Measurements from ENCODE around the gene SLC25A13. TPM values are rescaled to one million over a fixed set of nuclear protein-coding genes. Genes with fewer than 3 reads are reported as not detected.

Gene SLC25A13
- total RNA-seq, 1 donor from 2014 or later = 21.0 TPM

DNA sequence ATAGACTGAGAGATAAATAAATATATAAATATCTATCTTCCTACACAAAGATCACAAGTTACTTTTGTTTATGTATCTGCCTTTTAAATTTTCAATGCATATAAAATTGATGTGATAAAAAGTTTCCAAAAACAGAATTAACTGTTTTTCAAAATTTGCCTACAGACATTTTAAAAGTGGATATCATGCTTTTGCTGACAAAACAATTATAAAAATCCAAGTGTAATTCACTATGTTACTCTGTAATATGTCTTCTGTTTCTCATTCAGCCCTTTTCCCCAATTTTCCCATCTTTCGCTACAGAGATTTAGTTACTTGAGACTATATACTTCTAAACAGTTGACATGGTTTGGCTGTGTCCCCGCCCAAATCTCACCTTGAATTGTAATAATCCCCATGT lies 37.7 kb downstream of the SLC25A13 start:
- H3K27me3 Mint-ChIP-seq (ENCODE audit: insufficient read depth) = no peaks in the 10 kb centered on the region
- H3K9me3 Mint-ChIP-seq = peaks cover 8% of the 10 kb centered on the region
- no peak for DNase-seq (ENCODE audit: low spot score)
- H3K27ac Mint-ChIP-seq = peak overlapping the region; percentile 10
- intact Hi-C loops (cut with micrococcal nuclease) = loop anchor here (10.0 kb wide), 2 partner anchors 209 to 831 kb away; partner anchors contain the start of gene SDHAF3
- peaks cover 43% of the 10 kb centered on the region for H3K4me1 Mint-ChIP-seq (ENCODE audit: low read depth)
- no peak overlapping the region for H3K4me3 Mint-ChIP-seq
- H3K36me3 Mint-ChIP-seq (ENCODE audit: low read depth) = peaks cover 20% of the 10 kb centered on the region

DNA sequence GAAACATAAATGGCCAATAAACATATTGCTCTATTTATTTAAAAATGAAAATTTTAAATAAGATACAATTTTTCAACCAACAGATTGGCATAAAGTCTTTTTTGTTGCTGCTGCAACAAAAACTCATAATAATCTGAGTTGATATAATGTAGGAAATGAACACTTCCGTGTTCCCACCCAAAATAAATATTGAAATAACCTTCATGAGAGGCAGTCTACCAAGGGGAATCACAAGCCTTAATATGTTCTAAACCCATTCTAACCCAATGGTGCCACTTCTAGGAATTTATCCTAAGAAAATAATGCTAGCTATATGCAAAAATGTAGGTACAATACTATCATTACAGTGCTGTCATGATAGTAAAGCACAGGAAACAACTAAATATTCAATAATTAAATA lies 39.1 kb downstream of the SLC25A13 start:
- peaks cover 43% of the 10 kb centered on the region for H3K4me1 Mint-ChIP-seq (ENCODE audit: low read depth)
- H3K27me3 Mint-ChIP-seq (ENCODE audit: insufficient read depth) = no peaks in the 10 kb centered on the region
- no peak for DNase-seq (ENCODE audit: low spot score)
- peaks cover 8% of the 10 kb centered on the region for H3K9me3 Mint-ChIP-seq
- peaks cover 21% of the 10 kb centered on the region for H3K36me3 Mint-ChIP-seq (ENCODE audit: low read depth)
- H3K4me3 Mint-ChIP-seq = no peak overlapping the region
- no peak overlapping the region for H3K27ac Mint-ChIP-seq
- intact Hi-C loops (cut with micrococcal nuclease) = loop anchor here (10.0 kb wide), 2 partner anchors 208 to 832 kb away; partner anchors contain the start of gene SDHAF3

DNA sequence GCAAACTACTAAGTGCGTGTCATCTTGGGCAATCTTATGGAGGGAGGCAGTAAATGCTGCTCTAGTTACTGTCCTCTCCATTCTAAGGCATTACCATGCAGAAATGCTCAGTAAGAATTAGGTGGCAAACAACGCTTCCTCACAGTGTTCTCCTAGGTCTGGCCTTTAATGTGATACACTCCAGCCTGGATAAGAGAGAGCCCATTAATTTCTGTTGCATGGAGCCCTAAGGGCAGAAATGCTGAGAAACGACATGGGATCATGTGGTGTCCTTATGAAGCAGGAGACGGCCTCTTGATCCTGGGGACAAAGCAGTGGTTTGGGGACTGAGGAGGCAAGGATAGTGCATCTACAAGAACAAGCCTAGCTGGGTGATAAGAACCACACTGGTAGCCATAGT lies 44.0 kb downstream of the SLC25A13 start:
- Mint-ChIP-seq H3K4me1 (ENCODE audit: low read depth) (peaks cover 6% of the 10 kb centered on the region), H3K27me3 (ENCODE audit: insufficient read depth) (no peaks in the 10 kb centered on the region), H3K9me3 (peaks cover 6% of the 10 kb centered on the region), H3K36me3 (ENCODE audit: low read depth) (peaks cover 16% of the 10 kb centered on the region), H3K27ac (no peak overlapping the region), H3K4me3 (no peak overlapping the region)
- no peak for DNase-seq (ENCODE audit: low spot score)
- intact Hi-C loops (cut with micrococcal nuclease) = no loop called here

DNA sequence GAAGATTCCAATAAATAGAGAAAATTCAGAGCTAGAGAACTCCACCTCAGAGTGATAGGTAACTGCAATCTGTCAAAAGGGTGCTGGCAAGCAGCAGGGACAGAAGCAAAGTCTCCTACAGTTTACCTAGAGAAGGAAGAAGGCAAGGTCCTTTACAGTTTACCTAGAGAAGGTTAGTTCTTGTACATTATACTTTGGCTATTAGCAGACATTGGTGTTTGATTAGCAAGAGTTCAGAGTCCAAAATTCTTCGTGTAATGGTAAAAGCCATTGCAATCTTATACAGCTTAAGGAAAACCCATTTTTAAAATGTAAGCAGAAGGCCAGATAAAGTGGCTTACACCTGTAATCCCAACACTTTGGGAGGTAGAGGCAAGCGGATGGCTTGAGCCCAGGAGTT lies 45.9 kb downstream of the SLC25A13 start:
- Mint-ChIP-seq H3K9me3 (peaks cover 6% of the 10 kb centered on the region), H3K4me1 (ENCODE audit: low read depth) (peaks cover 6% of the 10 kb centered on the region), H3K27me3 (ENCODE audit: insufficient read depth) (no peaks in the 10 kb centered on the region), H3K4me3 (no peak overlapping the region), H3K27ac (no peak overlapping the region), H3K36me3 (ENCODE audit: low read depth) (peaks cover 14% of the 10 kb centered on the region)
- no peak for DNase-seq (ENCODE audit: low spot score)
- intact Hi-C loops (cut with micrococcal nuclease) = no loop called here

DNA sequence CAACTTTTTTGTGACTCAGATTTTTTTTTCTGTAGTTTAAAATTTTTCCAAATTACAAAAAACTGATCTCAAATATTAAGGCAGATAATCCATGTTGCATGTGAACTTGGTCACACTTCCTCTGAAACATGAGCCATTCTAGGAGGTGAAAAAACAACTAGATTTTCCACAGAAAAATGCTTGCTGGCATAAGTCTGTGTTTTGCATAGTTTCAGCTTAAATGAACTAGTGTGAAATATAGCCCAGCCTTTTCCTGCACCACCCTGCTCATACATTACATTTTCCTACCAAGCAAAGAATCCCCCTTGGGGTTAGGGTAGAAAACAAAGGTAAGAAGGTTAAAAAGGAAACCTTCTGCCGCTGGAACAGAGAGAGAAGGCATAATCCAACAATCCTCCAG lies 48.2 kb downstream of the SLC25A13 start:
- Mint-ChIP-seq H3K27me3 (ENCODE audit: insufficient read depth) (no peaks in the 10 kb centered on the region), H3K36me3 (ENCODE audit: low read depth) (peaks cover 18% of the 10 kb centered on the region), H3K4me3 (no peak overlapping the region), H3K27ac (no peak overlapping the region), H3K4me1 (ENCODE audit: low read depth) (peaks cover 6% of the 10 kb centered on the region), H3K9me3 (peaks cover 10% of the 10 kb centered on the region)
- no peak for DNase-seq (ENCODE audit: low spot score)
- intact Hi-C loops (cut with micrococcal nuclease) = no loop called here

DNA sequence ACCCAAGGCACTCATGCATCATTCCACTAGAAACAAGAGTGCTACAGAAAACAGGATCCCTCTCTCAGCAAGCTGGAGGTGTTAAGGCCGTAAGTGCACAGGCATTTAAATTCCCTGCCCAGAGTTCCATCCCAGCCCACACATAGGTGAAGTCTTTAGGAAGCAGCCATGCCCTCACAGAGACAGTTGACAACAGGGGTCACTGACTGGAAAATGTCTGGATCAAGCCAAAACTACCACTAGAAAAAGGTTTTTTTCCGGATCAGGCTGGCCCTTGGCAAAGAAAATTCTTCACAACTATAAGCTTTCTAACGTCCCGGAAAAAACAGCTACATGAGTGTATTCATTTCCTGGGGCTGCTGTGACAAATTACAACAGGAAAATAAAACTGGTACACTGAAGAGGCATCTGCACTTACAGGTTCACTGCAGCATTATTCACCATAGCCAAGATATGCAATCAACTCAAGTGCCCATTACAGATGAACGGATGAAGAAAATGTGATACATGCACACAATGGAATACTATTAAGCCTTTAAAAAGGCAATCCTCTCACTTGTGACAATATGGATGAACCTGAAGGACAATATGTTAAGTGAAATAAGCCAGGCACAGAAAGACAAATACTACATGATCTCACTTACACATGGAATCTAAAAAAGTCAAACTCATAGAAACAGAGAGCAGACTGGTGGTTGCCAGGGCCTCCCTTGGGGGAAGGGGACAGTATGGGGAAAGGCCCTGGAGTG lies 52.5 kb downstream of the SLC25A13 start:
- Mint-ChIP-seq H3K27me3 (ENCODE audit: insufficient read depth) (no peaks in the 10 kb centered on the region), H3K27ac (no peak overlapping the region), H3K9me3 (peaks cover 5% of the 10 kb centered on the region), H3K4me1 (ENCODE audit: low read depth) (peaks cover 6% of the 10 kb centered on the region), H3K4me3 (no peak overlapping the region), H3K36me3 (ENCODE audit: low read depth) (peaks cover 12% of the 10 kb centered on the region)
- intact Hi-C loops (cut with micrococcal nuclease) = no loop called here
- no peak for DNase-seq (ENCODE audit: low spot score)

DNA sequence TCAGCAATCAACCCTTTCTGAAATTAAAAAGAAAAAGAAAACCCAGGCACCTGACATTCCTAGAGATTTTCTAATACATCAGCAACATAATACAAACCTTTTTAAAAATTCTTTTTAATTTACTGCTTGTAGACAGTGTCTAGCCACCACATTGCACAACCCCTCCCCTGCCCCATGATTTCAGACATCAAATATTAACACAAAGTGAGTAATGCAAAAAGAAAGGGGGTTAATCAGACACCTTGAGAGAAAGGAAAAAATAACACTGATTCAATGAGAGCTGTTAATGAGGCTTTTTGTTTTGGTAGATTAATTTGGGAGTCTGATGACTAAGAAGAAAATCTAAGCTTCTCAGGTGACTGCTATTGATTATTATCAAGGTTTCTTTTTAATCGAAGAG lies 55.3 kb downstream of the SLC25A13 start:
- no peak overlapping the region for H3K4me3 Mint-ChIP-seq
- H3K27me3 Mint-ChIP-seq (ENCODE audit: insufficient read depth) = no peaks in the 10 kb centered on the region
- H3K4me1 Mint-ChIP-seq (ENCODE audit: low read depth) = peaks cover 8% of the 10 kb centered on the region
- H3K9me3 Mint-ChIP-seq = peaks cover 5% of the 10 kb centered on the region
- H3K36me3 Mint-ChIP-seq (ENCODE audit: low read depth) = peaks cover 11% of the 10 kb centered on the region
- DNase-seq (ENCODE audit: low spot score) = no peak
- intact Hi-C loops (cut with micrococcal nuclease) = no loop called here
- no peak overlapping the region for H3K27ac Mint-ChIP-seq

DNA sequence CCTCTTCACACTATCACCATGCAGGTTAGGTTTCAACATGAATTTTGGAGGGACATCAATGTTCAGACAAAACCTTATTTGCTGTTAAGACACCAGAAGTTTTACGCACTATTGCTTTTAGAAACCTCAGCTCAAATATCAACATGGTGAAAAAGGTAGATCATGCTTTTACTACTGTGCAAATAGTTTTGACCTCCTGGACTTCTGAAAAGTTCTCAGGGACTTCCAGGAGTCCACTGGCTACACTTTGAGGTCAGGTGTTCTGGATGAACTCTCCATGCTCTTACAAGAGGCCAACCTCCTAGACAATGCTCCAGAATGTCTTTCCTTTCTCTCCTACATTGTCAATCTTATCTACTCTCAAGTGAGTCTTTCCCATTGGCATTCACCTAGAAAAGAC lies 55.9 kb downstream of the SLC25A13 start:
- Mint-ChIP-seq H3K4me1 (ENCODE audit: low read depth) (peaks cover 8% of the 10 kb centered on the region), H3K4me3 (no peak overlapping the region), H3K9me3 (peaks cover 4% of the 10 kb centered on the region), H3K36me3 (ENCODE audit: low read depth) (peaks cover 11% of the 10 kb centered on the region), H3K27ac (no peak overlapping the region), H3K27me3 (ENCODE audit: insufficient read depth) (no peaks in the 10 kb centered on the region)
- intact Hi-C loops (cut with micrococcal nuclease) = no loop called here
- DNase-seq (ENCODE audit: low spot score) = no peak

DNA sequence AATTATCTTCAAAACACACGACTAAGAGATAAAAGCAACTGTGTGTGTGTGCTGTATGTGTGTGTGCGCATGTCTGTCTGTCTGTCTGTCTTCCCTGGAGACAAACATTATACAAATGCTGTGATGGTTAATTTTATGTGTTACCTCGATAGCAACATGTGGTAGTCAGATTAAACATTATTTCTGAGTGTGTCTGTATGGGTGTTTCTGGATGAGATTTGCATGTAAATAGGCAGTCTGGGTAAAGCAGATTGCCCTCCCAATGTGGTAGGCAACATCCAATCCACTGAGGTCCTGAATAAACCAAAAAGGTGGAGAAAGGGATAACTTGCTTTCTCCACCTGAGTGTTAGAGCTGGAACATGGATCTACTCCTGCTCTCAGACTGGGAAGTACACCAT lies 67.9 kb downstream of the SLC25A13 start:
- Mint-ChIP-seq H3K4me3 (no peak overlapping the region), H3K4me1 (ENCODE audit: low read depth) (no peaks in the 10 kb centered on the region), H3K27me3 (ENCODE audit: insufficient read depth) (no peaks in the 10 kb centered on the region), H3K27ac (no peak overlapping the region), H3K36me3 (ENCODE audit: low read depth) (peaks cover 15% of the 10 kb centered on the region), H3K9me3 (peaks cover 24% of the 10 kb centered on the region)
- DNase-seq (ENCODE audit: low spot score) = no peak
- intact Hi-C loops (cut with micrococcal nuclease) = no loop called here

DNA sequence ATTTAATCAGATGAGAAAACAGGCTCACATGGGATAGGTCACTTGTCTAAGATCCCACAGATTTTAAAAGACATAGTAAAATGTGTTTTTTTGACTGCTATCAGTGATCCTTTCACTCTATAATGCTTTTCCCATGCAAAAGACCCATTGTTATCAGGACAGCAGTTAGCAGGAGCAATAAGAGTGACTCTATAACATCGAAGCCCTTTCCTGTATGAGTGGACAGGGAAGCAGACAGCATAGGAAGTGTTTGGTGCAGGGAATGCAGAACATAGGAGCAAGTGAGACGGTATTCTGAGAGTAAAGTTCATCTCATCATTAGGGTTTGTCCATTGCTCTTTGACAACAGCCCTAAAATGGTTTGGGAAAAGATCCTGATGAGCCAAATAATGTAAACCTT lies 68.5 kb downstream of the SLC25A13 start:
- no peaks in the 10 kb centered on the region for H3K4me1 Mint-ChIP-seq (ENCODE audit: low read depth)
- intact Hi-C loops (cut with micrococcal nuclease) = no loop called here
- no peak for DNase-seq (ENCODE audit: low spot score)

DNA sequence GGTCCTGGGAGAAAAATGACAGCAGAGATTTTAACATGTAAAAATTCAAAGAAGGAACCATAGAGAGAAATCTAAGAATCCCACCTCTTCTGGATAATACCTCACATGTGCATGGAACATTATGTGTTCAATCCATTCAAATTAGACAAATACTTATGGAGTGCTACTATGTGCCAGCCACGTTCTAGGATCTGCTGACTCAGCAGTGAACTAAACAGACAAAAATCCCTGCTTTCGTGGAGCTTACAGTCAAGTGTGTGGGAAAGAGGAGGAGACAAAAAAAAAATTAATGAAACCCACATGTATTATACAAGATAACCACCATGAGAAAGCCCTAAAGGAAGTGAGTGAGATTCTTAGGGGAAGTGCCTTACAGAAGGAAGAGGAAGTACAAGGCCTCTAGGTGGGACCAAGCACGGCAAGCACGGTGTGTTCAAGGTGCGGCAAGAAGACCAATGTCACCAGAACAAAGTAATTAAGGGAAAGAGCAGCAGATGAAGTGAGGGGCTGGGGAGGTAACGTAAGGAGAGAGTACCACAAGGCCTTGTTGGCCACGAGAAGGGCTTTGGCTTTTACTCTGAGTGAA lies 71.0 kb downstream of the SLC25A13 start:
- H3K9me3 Mint-ChIP-seq = peaks cover 1% of the 10 kb centered on the region
- H3K4me3 Mint-ChIP-seq = no peak overlapping the region
- no peaks in the 10 kb centered on the region for H3K4me1 Mint-ChIP-seq (ENCODE audit: low read depth)
- intact Hi-C loops (cut with micrococcal nuclease) = no loop called here
- no peak for DNase-seq (ENCODE audit: low spot score)
- H3K27ac Mint-ChIP-seq = no peak overlapping the region
- H3K27me3 Mint-ChIP-seq (ENCODE audit: insufficient read depth) = no peaks in the 10 kb centered on the region
- peaks cover 14% of the 10 kb centered on the region for H3K36me3 Mint-ChIP-seq (ENCODE audit: low read depth)

More for the DNA sequence above, 68.5 kb downstream of the SLC25A13 start:
- Mint-ChIP-seq H3K27ac (no peak overlapping the region), H3K9me3 (peaks cover 23% of the 10 kb centered on the region), H3K4me3 (no peak overlapping the region), H3K27me3 (ENCODE audit: insufficient read depth) (no peaks in the 10 kb centered on the region), H3K36me3 (ENCODE audit: low read depth) (peaks cover 15% of the 10 kb centered on the region)

DNA sequence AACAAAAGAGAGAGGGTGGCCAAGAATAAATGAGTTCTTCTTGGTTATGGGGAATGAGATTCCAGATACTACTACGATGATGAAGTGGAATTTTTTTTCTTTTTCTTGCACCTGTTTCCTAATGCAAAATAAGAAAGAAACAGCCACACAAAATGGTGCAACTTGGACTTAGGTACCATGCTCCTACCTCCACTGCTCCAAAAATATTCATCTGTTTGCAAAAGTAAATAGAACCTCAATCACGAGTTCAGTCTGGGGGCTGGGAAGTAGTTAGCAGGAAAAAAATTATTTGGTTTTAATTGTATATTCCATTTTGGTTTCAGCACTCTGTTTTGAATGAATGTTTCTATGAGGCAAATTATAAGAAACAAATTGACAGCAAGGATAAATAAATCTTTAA lies 73.5 kb downstream of the SLC25A13 start:
- Mint-ChIP-seq H3K4me1 (ENCODE audit: low read depth) (no peaks in the 10 kb centered on the region), H3K27me3 (ENCODE audit: insufficient read depth) (no peaks in the 10 kb centered on the region), H3K27ac (no peak overlapping the region), H3K4me3 (no peak overlapping the region), H3K36me3 (ENCODE audit: low read depth) (peaks cover 14% of the 10 kb centered on the region), H3K9me3 (no peaks in the 10 kb centered on the region)
- no peak for DNase-seq (ENCODE audit: low spot score)
- intact Hi-C loops (cut with micrococcal nuclease) = no loop called here

DNA sequence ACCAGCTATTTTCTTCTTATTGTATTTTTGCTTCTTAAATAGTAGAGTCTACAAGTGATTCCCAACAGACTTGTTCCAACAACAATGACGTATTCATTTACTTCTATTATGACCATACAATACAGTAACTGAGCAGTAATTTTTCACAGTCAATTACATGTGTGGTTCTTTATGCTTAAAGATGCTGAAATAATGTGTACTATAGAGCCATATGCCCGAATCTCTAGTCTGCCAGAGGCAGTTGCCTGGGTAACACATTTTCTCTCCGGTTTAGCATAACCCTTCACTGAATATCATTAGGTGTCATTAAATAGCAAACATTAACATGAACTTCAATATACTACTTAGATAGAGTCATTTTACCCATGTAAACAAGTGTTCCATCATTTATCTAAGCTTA lies 75.0 kb downstream of the SLC25A13 start:
- intact Hi-C loops (cut with micrococcal nuclease) = no loop called here
- DNase-seq (ENCODE audit: low spot score) = no peak
- H3K4me1 Mint-ChIP-seq (ENCODE audit: low read depth) = peaks cover 7% of the 10 kb centered on the region
- no peaks in the 10 kb centered on the region for H3K9me3 Mint-ChIP-seq
- H3K27ac Mint-ChIP-seq = no peak overlapping the region
- peaks cover 10% of the 10 kb centered on the region for H3K36me3 Mint-ChIP-seq (ENCODE audit: low read depth)
- no peak overlapping the region for H3K4me3 Mint-ChIP-seq
- H3K27me3 Mint-ChIP-seq (ENCODE audit: insufficient read depth) = no peaks in the 10 kb centered on the region
